SH-SY5Y (cell line): ENCODE results near the gene NUBP2.

Experiments used
- GATA2 ChIP-seq: IDR thresholded peaks from 2 replicates; pipeline ENCODE4 v1.6.1; 2011; ENCODE audit warnings: mild to moderate bottlenecking, low read depth, low read length
- GATA3 ChIP-seq: IDR thresholded peaks from 2 replicates; pipeline ENCODE4 v1.6.1; 2011; ENCODE audit warnings: low read depth, mild to moderate bottlenecking, low read length, moderate library complexity

DNA sequence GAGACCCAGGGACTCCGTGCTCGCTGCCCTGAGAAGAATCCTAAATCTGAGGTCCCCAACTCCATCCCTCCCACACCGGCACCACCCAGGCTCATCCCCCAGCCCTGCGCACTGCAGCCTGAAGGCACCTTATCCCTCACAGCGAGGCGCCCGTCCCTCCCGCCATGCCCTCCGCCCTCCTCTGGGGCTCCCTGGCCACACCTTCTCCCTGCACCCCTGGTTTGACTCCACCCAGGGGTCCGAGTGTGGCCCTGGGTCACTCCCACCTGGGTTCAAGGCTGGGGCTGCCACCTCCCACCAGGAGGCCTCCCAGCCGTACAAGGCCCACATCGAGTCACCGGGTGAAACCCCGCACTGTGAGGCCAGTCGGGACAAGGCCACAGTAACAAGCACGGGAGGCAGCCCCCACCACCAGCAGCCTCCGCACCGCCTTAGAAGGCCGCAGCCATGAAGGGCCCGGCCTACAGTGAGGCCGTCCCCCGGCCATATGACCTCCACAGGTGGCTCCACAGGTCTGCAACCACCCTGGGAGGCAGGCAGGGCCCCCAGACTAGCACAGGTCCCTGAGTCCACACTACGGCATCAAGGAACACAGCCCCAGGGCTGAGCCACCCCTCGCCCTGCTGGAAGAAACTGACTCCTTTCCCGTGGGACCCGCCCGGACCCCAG is 35.6 kb downstream of the NUBP2 start:
- TF ChIP-seq GATA2 (no peak), GATA3 (no peak)
